Activated T-cell treated with anti-CD3 and anti-CD28 coated beads for 4 hours (primary cell): ENCODE results near the gene ACVR1.

Source experiments
- DNase-seq: peaks from one replicate; pipeline ENCODE4 v3.0.0-alpha.2; 2020

Gene ACVR1

DNA sequence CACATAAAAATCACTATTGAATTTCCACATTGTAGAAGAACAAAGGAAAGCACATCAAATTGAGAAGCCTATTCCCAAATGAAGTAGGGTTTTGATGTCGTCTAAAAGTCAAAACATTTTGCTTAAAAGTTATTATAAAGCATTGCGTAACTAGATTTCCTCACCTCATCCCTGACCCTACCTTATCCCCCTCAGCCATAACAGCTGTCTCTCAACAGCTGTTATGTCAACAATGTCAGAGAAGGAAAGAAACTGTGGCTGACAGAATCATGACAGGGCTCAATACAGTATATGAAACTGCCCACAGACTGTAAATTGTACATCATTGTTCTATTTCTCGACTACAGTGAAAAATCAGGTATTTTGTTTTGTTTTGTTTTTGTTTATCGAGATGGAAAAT lies 184.4 kb downstream of the ACVR1 start:
- DNase-seq: no peak

GRCh38 chr2:157691131-157691530 lies 185.0 kb downstream of the ACVR1 start:
- DNase-seq: no peak
